CD4-positive, alpha-beta memory T cell (primary cell): ENCODE data around the gene ADAM30. TPM values are rescaled to one million over a fixed set of nuclear protein-coding genes. Genes with fewer than 3 reads are reported as not detected.

Experiments
- CTCF ChIA-PET: fragments of 350-600 bp; sonication (Branson Sonifier 250); formaldehyde crosslinking; loops from one replicate; lab custom pipeline; 2021; ENCODE audit warnings: inconsistent platforms; ENCODE audit not compliant: partially characterized antibody; lab: Charles Lee
- POLR2A ChIA-PET: fragments of 350-600 bp; sonication (Branson Sonifier 250); formaldehyde crosslinking; loops from one replicate; lab custom pipeline; 2021; ENCODE audit not compliant: partially characterized antibody; lab: Charles Lee
- DNase-seq, 5 donors: peaks; one replicate each; pipeline versions ENCODE4 v3.0.0 to v3.0.0-alpha.2; 2020 to 2022; ENCODE audit warnings: mixed read lengths in 1 of 5
- H3K27ac ChIP-seq: one replicate; pipeline ENCODE4 v1.7.0; 2013; ENCODE audit warnings: low read depth, low read length
- H3K27me3 ChIP-seq: 2 replicates; pipeline ENCODE4 v1.7.0; 2013; ENCODE audit warnings: mild to moderate bottlenecking, low read length, moderate library complexity; ENCODE audit not compliant: insufficient read depth
- H3K36me3 ChIP-seq: 2 replicates; pipeline ENCODE4 v1.7.0; 2013; ENCODE audit warnings: mild to moderate bottlenecking, low read length, moderate library complexity; ENCODE audit not compliant: insufficient read depth
- H3K4me1 ChIP-seq: 2 replicates; pipeline ENCODE4 v1.7.0; 2013; ENCODE audit warnings: mild to moderate bottlenecking, low read length, moderate library complexity; ENCODE audit not compliant: insufficient read depth
- H3K4me3 ChIP-seq, 2 donors: one replicate each; pipeline ENCODE4 v1.7.0; 2013; ENCODE audit warnings: low read length in 2 of 2, mild to moderate bottlenecking in 1 of 2
- H3K9me3 ChIP-seq, 2 donors: one replicate each; pipeline ENCODE4 v1.7.0; 2013; ENCODE audit warnings: low read length in 2 of 2, control low read depth in 1 of 2; ENCODE audit not compliant: control insufficient read depth in 1 of 2
- H3K27ac Mint-ChIP-seq, 7 donors: one replicate each; pipeline ENCODE4 v1.8.0; 2020 to 2021; ENCODE audit warnings: mixed read lengths in 7 of 7, mild to moderate bottlenecking in 6 of 7, inconsistent platforms in 3 of 7, moderate library complexity in 3 of 7
- H3K27me3 Mint-ChIP-seq, 2 donors: one replicate each; pipeline ENCODE4 v1.8.0; 2020 to 2021; ENCODE audit warnings: mixed read lengths in 2 of 2
- H3K36me3 Mint-ChIP-seq, 2 donors: one replicate each; pipeline ENCODE4 v1.8.0; 2020 to 2021; ENCODE audit warnings: mixed read lengths in 2 of 2, inconsistent platforms in 1 of 2, mild to moderate bottlenecking in 1 of 2
- H3K4me1 Mint-ChIP-seq, 4 donors: one replicate each; pipeline ENCODE4 v1.8.0; 2020 to 2021; ENCODE audit warnings: mixed read lengths in 4 of 4, mild to moderate bottlenecking in 1 of 4
- H3K4me3 Mint-ChIP-seq, 8 donors: one replicate each; pipeline ENCODE4 v1.8.0; 2020 to 2021; ENCODE audit warnings: mixed read lengths in 8 of 8, mild to moderate bottlenecking in 7 of 8, moderate library complexity in 6 of 8, inconsistent platforms in 3 of 8
- H3K9me3 Mint-ChIP-seq, 8 donors: one replicate each; pipeline ENCODE4 v1.8.0; 2020 to 2021; ENCODE audit warnings: mixed read lengths in 8 of 8, mild to moderate bottlenecking in 5 of 8, inconsistent platforms in 3 of 8, moderate library complexity in 1 of 8
- intact Hi-C: fragments of 100-400 bp; cut with micrococcal nuclease; formaldehyde crosslinking; loops from one replicate; pipeline ENCODE4 v1.15.1; 2023
- polyA plus RNA-seq, 2 donors: library from polyadenylated mRNA; unstranded; fragments of 300-500 nt; fragmentation: Illumina TruSeq; gene quantifications; one replicate each; pipeline ENCODE4 v1.2.3, GENCODE V29; 2021
- total RNA-seq, 2 experiments: library from RNA; stranded (reverse); gene quantifications; one replicate each; pipeline ENCODE4 v1.2.3, GENCODE V29; 2021

The ADAM30 gene
- total and polyA plus RNA-seq, 4 experiments from 2014 or later = not detected

DNA sequence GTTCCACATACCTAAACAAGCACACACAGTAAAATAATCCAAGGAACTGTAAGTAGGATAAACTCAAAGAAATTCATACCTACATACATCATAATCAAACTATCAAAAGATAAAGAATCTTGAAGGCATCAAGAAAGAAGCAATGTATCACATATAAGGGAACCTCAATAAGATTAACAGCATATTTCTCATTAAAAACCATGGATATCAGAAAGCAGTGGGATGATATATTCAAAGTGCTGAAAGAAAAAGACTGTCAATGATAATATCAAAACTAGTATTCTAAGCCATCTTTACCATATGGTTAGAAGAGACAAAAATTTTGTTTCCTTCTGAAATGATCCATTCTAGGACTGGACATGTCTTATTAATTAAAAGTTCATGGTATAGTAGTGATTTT, 37.1 kb upstream of the ADAM30 start:
- peaks cover 65 to 82% of the 10 kb centered on the region in 2 donors for H3K36me3 Mint-ChIP-seq

DNA sequence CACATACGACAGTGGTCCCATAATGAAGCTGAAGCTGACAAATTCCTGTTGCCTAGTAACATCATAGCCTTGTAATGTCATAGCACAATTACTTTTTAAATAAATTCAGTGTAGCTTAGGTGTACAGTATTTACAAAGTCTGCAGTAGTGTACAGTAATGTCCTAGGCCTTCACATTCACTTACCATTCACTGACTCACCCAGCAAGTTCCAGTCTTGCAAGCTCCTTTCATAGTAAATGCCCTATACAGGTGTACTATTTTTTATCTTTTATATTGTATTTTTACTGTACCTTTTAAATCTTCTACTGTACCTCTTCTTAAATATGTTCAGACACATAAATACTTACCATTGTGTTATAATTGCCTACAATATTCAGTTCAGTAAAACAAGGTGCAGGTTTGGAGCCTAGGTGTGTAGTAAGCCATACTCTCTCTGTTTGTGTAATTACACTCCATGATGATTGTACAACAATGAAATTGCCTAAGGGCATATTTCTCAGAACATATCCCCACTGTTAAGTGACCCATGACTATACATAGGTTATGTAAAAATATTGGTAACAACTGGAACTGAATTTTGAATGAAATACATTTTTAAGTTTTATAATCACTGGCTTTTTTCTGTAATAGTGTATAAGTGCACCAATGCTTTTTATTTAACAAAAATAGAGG, 33.5 kb upstream of the ADAM30 start:
- H3K27me3 Mint-ChIP-seq = no peaks in the 10 kb centered on the region
- POLR2A ChIA-PET = no interaction called here
- H3K27me3 ChIP-seq = no peaks in the 10 kb centered on the region
- CTCF ChIA-PET = no interaction called here
- H3K27ac ChIP-seq = no peak overlapping the region
- intact Hi-C loops = no loop called here
- H3K9me3 Mint-ChIP-seq = peaks cover 3 to 20% (median 14%) of the 10 kb centered on the region in 8 donors
- no peaks in the 10 kb centered on the region for H3K9me3 ChIP-seq
- no peak overlapping the region for H3K4me3 ChIP-seq
- no peak for DNase-seq
- peak overlapping the region in 1 of 7 donors; percentile 42 for H3K27ac Mint-ChIP-seq
- H3K36me3 ChIP-seq = peaks cover 53% of the 10 kb centered on the region
- H3K4me1 Mint-ChIP-seq = no peaks in the 10 kb centered on the region
- H3K4me3 Mint-ChIP-seq = no peak overlapping the region
- peaks cover 66 to 81% of the 10 kb centered on the region in 2 donors for H3K36me3 Mint-ChIP-seq
- H3K4me1 ChIP-seq = no peaks in the 10 kb centered on the region

More for the DNA sequence above, 37.1 kb upstream of the ADAM30 start:
- Histone ChIP-seq H3K4me1 (no peaks in the 10 kb centered on the region), H3K4me3 (no peak overlapping the region), H3K36me3 (peaks cover 57% of the 10 kb centered on the region), H3K27ac (no peak overlapping the region), H3K9me3 (no peaks in the 10 kb centered on the region), H3K27me3 (no peaks in the 10 kb centered on the region)
- POLR2A ChIA-PET = no interaction called here
- intact Hi-C loops = no loop called here
- Mint-ChIP-seq H3K4me3 (no peak overlapping the region), H3K4me1 (peaks cover 0 to 2% (median 0%) of the 10 kb centered on the region in 4 donors), H3K27ac (peak overlapping the region in 1 of 7 donors; percentile 42), H3K27me3 (no peaks in the 10 kb centered on the region), H3K9me3 (peaks cover 3 to 23% (median 19%) of the 10 kb centered on the region in 8 donors)
- CTCF ChIA-PET = interaction anchor here (2.4 kb wide), 1 partner anchor 15 kb away, joined by 8 read pairs; no protein-coding TSS in a partner anchor
- no peak for DNase-seq

DNA sequence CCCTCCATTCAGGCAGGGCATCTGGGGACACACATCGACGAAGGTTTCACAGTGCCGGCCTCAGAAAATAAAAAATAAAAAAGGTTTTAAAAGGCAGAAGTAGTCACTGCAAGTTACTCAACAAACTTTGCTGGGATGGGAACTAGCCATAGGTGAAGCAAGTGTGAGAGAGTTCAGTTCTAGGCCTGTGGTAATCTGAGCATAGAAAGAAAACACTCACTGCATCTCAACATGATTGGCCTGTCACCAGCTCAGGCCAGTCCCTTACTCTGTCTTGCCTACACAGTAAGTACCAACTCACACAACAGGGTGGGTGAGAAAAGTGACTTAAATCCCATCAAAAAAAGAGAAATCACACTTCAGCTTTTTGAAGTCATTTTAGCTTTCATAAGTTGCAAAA, 30.2 kb upstream of the ADAM30 start:
- Mint-ChIP-seq H3K36me3 (peaks cover 69 to 86% of the 10 kb centered on the region in 2 donors), H3K9me3 (peaks cover 0 to 1% (median 0%) of the 10 kb centered on the region in 8 donors), H3K4me3 (no peak overlapping the region), H3K27me3 (no peaks in the 10 kb centered on the region), H3K4me1 (no peaks in the 10 kb centered on the region), H3K27ac (no peak overlapping the region)
- H3K9me3 ChIP-seq = no peaks in the 10 kb centered on the region
- intact Hi-C loops = no loop called here
- POLR2A ChIA-PET = no interaction called here
- H3K4me1 ChIP-seq = no peaks in the 10 kb centered on the region
- H3K4me3 ChIP-seq = no peak overlapping the region
- H3K27me3 ChIP-seq = no peaks in the 10 kb centered on the region
- CTCF ChIA-PET = interaction anchor here (1.0 kb wide), 1 partner anchor 8 kb away, joined by 3 read pairs; no protein-coding TSS in a partner anchor
- no peak for DNase-seq
- no peak overlapping the region for H3K27ac ChIP-seq
- peaks cover 64% of the 10 kb centered on the region for H3K36me3 ChIP-seq

DNA sequence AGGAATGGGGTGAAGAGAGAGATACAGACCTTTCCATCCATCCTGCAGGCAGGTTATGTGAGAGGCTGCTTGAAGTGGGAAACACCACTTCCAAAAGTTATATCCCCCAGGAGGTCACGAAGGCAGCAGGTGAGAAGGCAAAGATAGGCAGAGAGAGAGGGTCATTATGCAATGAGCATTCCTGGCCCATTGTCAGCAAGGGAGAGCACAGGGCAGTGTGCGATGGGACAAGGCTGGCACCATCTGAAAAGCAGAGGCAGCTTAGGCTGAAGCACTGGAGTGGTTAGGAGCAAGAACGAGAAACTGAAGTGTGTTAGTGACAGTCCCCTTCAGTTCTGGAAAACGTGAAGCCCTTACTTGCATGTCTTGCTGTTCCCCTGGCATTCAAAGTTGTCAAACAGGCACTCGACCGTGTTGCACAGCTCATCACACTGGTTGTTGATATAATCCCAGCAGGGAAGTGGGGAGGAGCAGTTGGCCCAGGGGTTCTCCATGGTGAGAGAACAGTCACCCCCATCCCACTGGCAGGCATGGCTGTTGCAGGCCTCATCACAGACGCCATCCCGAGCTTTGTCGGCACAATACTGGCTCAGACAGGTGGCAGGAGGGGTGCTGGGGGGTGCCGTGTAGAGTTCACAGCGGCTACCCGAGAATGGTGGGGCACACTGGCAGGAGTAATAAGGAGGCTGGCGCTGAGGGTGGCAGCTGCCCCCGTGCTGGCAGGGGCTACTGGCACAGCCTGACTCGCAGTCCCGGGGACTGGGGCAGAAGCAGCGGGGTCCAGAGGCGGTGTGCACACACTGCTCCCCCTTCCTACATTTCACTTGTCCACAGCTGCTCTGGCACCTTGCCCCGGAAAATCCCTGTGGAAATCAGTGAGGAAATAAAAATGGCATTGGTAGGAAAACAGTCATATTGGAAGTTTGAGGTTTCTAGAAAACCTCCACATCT, 28.9 kb upstream of the ADAM30 start:
- peak overlapping the region in 3 of 7 donors; percentile 6 to 87 (median 53) for H3K27ac Mint-ChIP-seq
- peak overlapping the region in 1 of 8 donors; percentile 18 for H3K4me3 Mint-ChIP-seq
- CTCF ChIA-PET = no interaction called here
- intact Hi-C loops = no loop called here
- no peaks in the 10 kb centered on the region for H3K27me3 Mint-ChIP-seq
- no peaks in the 10 kb centered on the region for H3K27me3 ChIP-seq
- H3K27ac ChIP-seq = no peak overlapping the region
- H3K9me3 Mint-ChIP-seq = peaks cover 0 to 1% (median 0%) of the 10 kb centered on the region in 8 donors
- H3K4me1 ChIP-seq = no peaks in the 10 kb centered on the region
- no peaks in the 10 kb centered on the region for H3K9me3 ChIP-seq
- no peak overlapping the region for H3K4me3 ChIP-seq
- peaks cover 64% of the 10 kb centered on the region for H3K36me3 ChIP-seq
- H3K36me3 Mint-ChIP-seq = peaks cover 81 to 92% of the 10 kb centered on the region in 2 donors
- H3K4me1 Mint-ChIP-seq = no peaks in the 10 kb centered on the region
- POLR2A ChIA-PET = no interaction called here
- no peak for DNase-seq

DNA sequence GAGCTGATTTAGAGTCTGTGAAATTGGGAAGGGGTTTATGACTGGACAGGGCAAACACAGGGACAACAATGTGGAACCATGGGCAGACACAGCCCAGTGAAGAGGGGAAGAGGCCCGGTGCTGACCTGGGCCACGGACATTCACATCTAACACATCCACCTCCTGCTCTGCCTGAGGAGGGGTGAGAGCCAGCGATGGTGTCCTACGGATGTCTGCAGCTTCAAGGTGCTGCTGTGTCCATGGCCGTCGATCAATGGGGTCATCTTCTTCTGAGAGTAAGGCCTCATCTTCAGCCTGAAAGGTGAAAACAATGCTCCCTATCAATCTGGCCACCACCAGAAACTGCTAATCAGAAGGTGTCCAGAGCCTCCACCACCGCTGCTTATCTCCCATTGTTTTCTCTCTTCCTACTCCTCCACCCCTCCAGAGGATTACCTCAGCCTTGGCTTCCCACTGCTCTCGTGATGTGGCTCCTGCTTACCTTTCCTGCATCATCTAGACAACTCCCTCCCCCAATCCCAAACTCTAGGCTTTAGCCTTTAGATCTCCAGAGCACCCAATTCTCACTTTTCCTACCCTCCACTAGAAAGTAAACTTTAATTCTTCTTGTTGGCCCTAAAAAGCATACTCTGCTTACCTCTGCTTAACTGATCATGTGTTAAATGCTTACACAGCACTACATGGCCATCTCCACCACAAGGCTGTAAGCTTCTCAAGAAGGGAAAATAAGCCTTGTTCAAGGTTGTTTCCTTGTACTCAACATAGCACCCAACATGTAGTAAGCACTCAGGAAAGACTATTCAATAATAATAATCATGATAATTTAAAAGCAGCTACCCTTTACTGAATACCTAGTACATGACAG, 24.0 kb upstream of the ADAM30 start:
- no peaks in the 10 kb centered on the region for H3K27me3 ChIP-seq
- intact Hi-C loops = no loop called here
- CTCF ChIA-PET = interaction anchor here (0.7 to 1.4 kb wide), 2 partner anchors 34 to 50 kb away, joined by 3 read pairs; no protein-coding TSS in a partner anchor
- H3K27ac Mint-ChIP-seq = peak overlapping the region in 2 of 7 donors; percentile 36 to 48
- POLR2A ChIA-PET = no interaction called here
- H3K4me3 Mint-ChIP-seq = no peak overlapping the region
- H3K4me3 ChIP-seq = no peak overlapping the region
- H3K4me1 ChIP-seq = no peaks in the 10 kb centered on the region
- H3K27ac ChIP-seq = no peak overlapping the region
- H3K27me3 Mint-ChIP-seq = no peaks in the 10 kb centered on the region
- H3K36me3 ChIP-seq = peaks cover 66% of the 10 kb centered on the region
- no peaks in the 10 kb centered on the region for H3K9me3 ChIP-seq
- DNase-seq = no peak
- no peaks in the 10 kb centered on the region for H3K4me1 Mint-ChIP-seq
- peaks cover 89 to 99% of the 10 kb centered on the region in 2 donors for H3K36me3 Mint-ChIP-seq
- H3K9me3 Mint-ChIP-seq = peaks cover 0 to 3% (median 0%) of the 10 kb centered on the region in 8 donors

DNA sequence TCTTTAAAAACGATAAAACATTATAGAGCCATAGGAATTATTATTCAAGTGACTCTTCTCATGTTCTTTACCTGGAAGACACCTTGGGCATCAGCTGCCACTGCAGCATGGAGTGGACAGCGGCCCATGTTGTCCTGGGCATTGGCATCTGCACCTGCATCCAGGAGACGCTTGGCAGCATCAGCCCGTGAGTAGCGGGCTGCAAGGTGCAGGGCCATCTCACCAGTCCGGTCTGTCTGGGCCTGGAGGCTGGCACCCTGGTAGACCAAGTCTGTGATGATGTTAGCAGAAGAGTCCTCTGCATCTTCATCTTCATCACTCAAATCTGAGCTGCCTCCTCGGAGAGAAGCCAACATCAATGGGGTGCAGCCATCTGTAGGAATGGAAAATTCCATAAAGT, 22.9 kb upstream of the ADAM30 start:
- no peaks in the 10 kb centered on the region for H3K4me1 ChIP-seq
- POLR2A ChIA-PET = no interaction called here
- Mint-ChIP-seq H3K4me3 (no peak overlapping the region), H3K27me3 (no peaks in the 10 kb centered on the region), H3K27ac (no peak overlapping the region), H3K36me3 (peaks cover 89 to 99% of the 10 kb centered on the region in 2 donors), H3K9me3 (peaks cover 0 to 1% (median 0%) of the 10 kb centered on the region in 8 donors), H3K4me1 (no peaks in the 10 kb centered on the region)
- intact Hi-C loops = no loop called here
- no peak overlapping the region for H3K4me3 ChIP-seq
- H3K27ac ChIP-seq = no peak overlapping the region
- CTCF ChIA-PET = interaction anchor here (1.4 kb wide), 1 partner anchor 33 kb away, joined by 3 read pairs; no protein-coding TSS in a partner anchor
- DNase-seq = no peak
- no peaks in the 10 kb centered on the region for H3K27me3 ChIP-seq
- peaks cover 57% of the 10 kb centered on the region for H3K36me3 ChIP-seq
- no peaks in the 10 kb centered on the region for H3K9me3 ChIP-seq
